Measurements from ENCODE around the gene SPATA12. TPM values are rescaled to one million over a fixed set of nuclear protein-coding genes. Genes with fewer than 3 reads are reported as not detected.

SPATA12 gene
- total RNA-seq = 0.22 and 0.52 TPM in 2 replicates

DNA sequence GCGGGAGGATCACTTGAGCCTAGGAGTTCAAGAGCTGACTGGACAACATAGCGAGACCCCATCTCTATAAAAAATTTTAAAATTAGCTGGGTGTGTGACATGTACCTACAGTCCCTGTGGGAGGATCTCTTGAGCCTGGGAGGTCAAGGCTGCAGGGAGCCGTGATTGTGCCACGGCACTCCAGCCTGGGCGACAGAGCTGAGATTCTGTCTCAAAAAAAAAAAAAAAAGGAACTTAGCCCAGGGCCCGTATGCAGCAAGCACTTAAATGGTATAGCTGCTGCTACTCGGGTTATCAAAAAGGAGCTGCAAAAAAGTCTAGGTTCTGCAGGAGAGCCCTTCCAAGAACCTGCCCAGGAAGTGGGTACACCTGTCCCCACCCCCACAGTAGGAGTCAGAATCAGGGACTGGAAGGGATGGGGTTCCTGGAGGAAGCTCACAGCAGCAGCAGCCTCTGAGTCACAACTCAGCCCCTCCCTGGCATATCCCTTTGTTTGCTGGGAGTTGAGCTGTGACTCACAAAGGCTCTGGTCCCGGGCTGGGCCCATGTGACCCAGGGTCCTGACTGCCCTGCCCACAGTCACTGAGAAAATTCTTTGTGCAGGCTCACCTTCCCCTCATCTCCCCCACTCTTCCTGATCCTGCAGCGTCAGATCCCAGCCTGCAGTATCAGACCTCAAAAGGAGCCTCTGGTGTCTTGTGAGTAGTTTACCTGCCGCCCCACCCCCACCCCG is at the start of gene SPATA12:
Gene SPATA12, plus strand, starts transcription at position 576 of the 733 bp plus-strand sequence. CDS start 13,031 bp downstream, outside the sequence.

Other genes starting within 250 kb of the SPATA12 start
- 0.22 and 1.0 TPM in 2 replicates for gene IL17RD, start 104.7 kb downstream of the SPATA12 start, total RNA-seq
- 0.33 and 0.60 TPM in 2 replicates for gene HESX1, start 139.3 kb downstream of the SPATA12 start, total RNA-seq
- 36.4 and 56.6 TPM in 2 replicates for gene APPL1, start 167.1 kb downstream of the SPATA12 start, total RNA-seq
- not detected in 2 replicates for gene ASB14, start 232.0 kb downstream of the SPATA12 start, total RNA-seq

Measured in dermis lymphatic vessel endothelial cell (primary cell).